ENCODE data around the gene PON1. TPM values are rescaled to one million over a fixed set of nuclear protein-coding genes. Genes with fewer than 3 reads are reported as not detected.

PON1 gene
- total RNA-seq, 4 donors from 2014 or later, result 0.31 TPM; not detected in 3

DNA sequence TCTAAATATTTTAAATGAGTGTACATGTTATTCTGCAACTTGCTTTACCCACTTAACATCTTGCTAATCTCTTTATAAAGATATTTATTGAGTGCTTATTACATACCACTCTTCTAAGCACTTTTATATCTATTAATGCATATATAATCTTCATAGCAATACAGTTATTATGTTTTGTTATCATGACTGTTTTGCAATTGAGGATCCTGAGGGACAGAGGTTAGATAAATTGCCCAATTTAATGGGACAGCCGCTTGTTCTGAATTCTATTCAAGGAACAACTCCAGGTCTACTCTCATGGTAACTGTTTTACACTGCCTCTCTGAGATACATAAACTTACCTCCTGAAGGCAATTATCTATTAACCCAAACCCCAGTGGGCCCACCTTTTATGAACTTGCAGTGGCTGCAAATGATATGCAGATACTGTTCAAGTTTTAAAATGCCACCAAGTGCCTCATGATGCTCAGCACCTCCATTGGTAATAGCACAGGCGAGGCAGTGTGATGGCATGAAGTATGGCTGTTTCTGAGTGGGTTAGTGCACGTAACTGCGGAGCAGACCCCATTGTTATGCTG, 60.5 kb downstream of the PON1 start:
- ATAC-seq (no peak), DNase-seq (no peak)
- Histone ChIP-seq H3K27me3 (no peaks in the 10 kb centered on the region), H3K4me3 (no peak overlapping the region), H3K4me1 (no peaks in the 10 kb centered on the region), H3K27ac (no peak overlapping the region), H3K9me3 (no peaks in the 10 kb centered on the region), H3K36me3 (no peaks in the 10 kb centered on the region)
- in situ Hi-C loops (cut with MboI; ENCODE audit: low sequenced_read_pairs in 4 of 4) (no loop called here), intact Hi-C loops (cut with DNase I; ENCODE audit: low total_unique reads) (loop anchor here (10.0 kb wide), 1 partner anchor 211 kb away; no protein-coding TSS in a partner anchor)
- TF ChIP-seq POLR2A (IDR thresholded peaks at IDR 0.05), result no peak
- TF ChIP-seq, protein P1, sequence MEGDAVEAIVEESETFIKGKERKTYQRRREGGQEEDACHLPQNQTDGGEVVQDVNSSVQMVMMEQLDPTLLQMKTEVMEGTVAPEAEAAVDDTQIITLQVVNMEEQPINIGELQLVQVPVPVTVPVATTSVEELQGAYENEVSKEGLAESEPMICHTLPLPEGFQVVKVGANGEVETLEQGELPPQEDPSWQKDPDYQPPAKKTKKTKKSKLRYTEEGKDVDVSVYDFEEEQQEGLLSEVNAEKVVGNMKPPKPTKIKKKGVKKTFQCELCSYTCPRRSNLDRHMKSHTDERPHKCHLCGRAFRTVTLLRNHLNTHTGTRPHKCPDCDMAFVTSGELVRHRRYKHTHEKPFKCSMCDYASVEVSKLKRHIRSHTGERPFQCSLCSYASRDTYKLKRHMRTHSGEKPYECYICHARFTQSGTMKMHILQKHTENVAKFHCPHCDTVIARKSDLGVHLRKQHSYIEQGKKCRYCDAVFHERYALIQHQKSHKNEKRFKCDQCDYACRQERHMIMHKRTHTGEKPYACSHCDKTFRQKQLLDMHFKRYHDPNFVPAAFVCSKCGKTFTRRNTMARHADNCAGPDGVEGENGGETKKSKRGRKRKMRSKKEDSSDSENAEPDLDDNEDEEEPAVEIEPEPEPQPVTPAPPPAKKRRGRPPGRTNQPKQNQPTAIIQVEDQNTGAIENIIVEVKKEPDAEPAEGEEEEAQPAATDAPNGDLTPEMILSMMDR (IDR thresholded peaks at IDR 0.05 in 4 of 5, conservative IDR thresholded peaks at IDR 0.05 in 1 of 5), result no peak

DNA sequence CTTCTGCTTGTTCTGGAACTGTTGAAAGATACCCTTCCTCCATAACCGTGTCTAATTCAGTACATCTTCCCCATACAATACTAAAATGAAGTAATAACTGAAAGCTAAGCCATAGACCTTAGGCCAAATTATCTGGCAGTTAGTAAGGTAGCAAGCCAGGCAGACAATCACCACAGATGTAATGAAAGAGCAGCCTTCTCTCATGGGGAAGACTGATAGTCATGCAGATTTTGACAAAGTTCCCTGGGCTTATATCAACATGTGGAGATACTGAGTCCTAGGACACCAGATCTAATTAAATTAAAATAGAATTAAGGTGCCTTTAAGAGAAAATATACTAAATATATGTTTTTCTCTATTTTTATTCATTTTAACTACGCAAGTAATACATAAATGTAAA, 61.5 kb downstream of the PON1 start:
- ATAC-seq (no peak), DNase-seq (no peak)
- no peaks in the 10 kb centered on the region for H3K27me3 ChIP-seq
- in situ Hi-C loops (cut with MboI; ENCODE audit: low sequenced_read_pairs in 4 of 4) (no loop called here), intact Hi-C loops (cut with DNase I; ENCODE audit: low total_unique reads) (loop anchor here (10.0 kb wide), 1 partner anchor 212 kb away; no protein-coding TSS in a partner anchor)
- no peaks in the 10 kb centered on the region for H3K36me3 ChIP-seq
- H3K27ac ChIP-seq, result no peak overlapping the region
- no peak overlapping the region for H3K4me3 ChIP-seq
- H3K4me1 ChIP-seq, result no peaks in the 10 kb centered on the region
- no peaks in the 10 kb centered on the region for H3K9me3 ChIP-seq
- TF ChIP-seq POLR2A (IDR thresholded peaks at IDR 0.05), result no peak
- TF ChIP-seq, protein P1 (IDR thresholded peaks at IDR 0.05 in 4 of 5, conservative IDR thresholded peaks at IDR 0.05 in 1 of 5), result no peak

DNA sequence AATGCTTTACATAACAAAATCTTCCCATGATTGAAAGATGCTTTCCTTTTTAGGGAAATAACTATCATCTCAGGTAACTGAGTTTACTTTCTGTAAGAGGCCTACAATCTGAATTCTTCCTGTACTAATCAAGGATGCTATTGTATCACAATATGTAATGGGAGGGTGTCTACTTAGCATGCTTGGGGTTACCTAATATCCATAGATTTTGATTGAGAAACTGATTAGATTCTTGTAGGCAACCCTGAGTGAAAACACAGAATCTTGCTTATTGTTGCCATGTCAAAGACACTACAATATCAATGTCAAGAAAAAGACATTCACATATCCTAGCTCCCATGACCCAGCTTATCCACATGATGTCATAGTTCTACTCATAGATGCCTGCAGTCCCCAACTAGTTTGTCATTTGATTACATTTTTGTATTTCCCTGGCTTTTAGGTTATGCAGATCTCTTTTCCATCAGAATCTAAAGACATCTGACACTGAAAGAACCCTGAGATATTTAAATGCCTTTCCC, 62.4 kb downstream of the PON1 start:
- no peaks in the 10 kb centered on the region for H3K9me3 ChIP-seq
- no peak for DNase-seq
- H3K36me3 ChIP-seq, result no peaks in the 10 kb centered on the region
- H3K4me3 ChIP-seq, result no peak overlapping the region
- no peaks in the 10 kb centered on the region for H3K4me1 ChIP-seq
- H3K27me3 ChIP-seq, result no peaks in the 10 kb centered on the region
- intact Hi-C loops (cut with DNase I; ENCODE audit: low total_unique reads) (loop anchor here (10.0 kb wide), 1 partner anchor 213 kb away; no protein-coding TSS in a partner anchor), in situ Hi-C loops (cut with MboI; ENCODE audit: low sequenced_read_pairs in 4 of 4) (no loop called here)
- TF ChIP-seq, protein P1 (IDR thresholded peaks at IDR 0.05 in 4 of 5, conservative IDR thresholded peaks at IDR 0.05 in 1 of 5), result no peak
- no peak for TF ChIP-seq POLR2A (IDR thresholded peaks at IDR 0.05)
- ATAC-seq, result no peak
- H3K27ac ChIP-seq, result no peak overlapping the region

DNA sequence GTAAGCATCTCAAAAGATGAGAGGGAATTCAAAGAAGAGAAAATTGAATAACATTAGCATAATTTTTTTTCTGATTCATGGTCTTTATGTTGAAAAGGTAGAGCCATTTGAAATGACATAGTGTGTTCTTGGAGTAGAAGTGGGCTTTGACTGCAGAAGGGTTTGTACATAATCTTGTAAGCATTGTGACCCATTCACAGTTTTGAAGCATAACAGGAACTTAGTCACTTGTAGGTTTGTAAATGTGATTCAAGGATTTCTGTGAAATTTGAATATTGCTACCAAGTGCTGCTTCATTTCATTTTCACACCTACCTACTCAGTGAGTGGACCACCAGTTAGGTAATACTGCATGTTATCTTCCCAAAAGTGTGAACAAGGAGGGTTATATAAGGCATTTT, 68.6 kb downstream of the PON1 start:
- Histone ChIP-seq H3K36me3 (no peaks in the 10 kb centered on the region), H3K27ac (no peak overlapping the region), H3K9me3 (no peaks in the 10 kb centered on the region), H3K4me1 (no peaks in the 10 kb centered on the region), H3K4me3 (no peak overlapping the region), H3K27me3 (no peaks in the 10 kb centered on the region)
- in situ Hi-C loops (cut with MboI; ENCODE audit: low sequenced_read_pairs in 4 of 4) (no loop called here), intact Hi-C loops (cut with DNase I; ENCODE audit: low total_unique reads) (no loop called here)
- ATAC-seq (no peak), DNase-seq (no peak)
- TF ChIP-seq, protein P1 (IDR thresholded peaks at IDR 0.05 in 4 of 5, conservative IDR thresholded peaks at IDR 0.05 in 1 of 5), result no peak
- TF ChIP-seq POLR2A (IDR thresholded peaks at IDR 0.05), result no peak

Measured in gastrocnemius medialis (tissue), 4 donors.